DND-41 (cell line): ENCODE results near the gene SLC41A1.
"Not testable (repeated sequence)": the region's sequence is repeated elsewhere in the genome, so short reads cannot be mapped to it uniquely, and the experiment has no call there.

ENCODE experiments used
- ATAC-seq: fragments of 200-7000 bp; cut with Tn5 transposase; 3 replicates; pipeline ENCODE4 v1.9.1; 2021; ENCODE audit warnings: low read depth; ENCODE audit not compliant: insufficient read depth
- DNase-seq: peaks from one replicate; pipeline ENCODE4 v3.0.0-alpha.2; 2020
- H2AFZ ChIP-seq: 2 replicates; pipeline ENCODE4 v1.6.0; 2012; ENCODE audit warnings: low read depth, low read length
- H3K27ac ChIP-seq: 2 replicates; pipeline ENCODE4 v1.5.1; 2012; ENCODE audit warnings: low read length, inconsistent platforms
- H3K27me3 ChIP-seq: fragments of 200-600 bp; sonication (generic); 2 replicates; pipeline ENCODE4 v1.6.0; 2012; ENCODE audit warnings: low read length, mild to moderate bottlenecking, inconsistent platforms; ENCODE audit not compliant: insufficient read depth, poor library complexity
- H3K36me3 ChIP-seq: 2 replicates; pipeline ENCODE4 v1.5.1; 2012; ENCODE audit warnings: low read length, inconsistent platforms; ENCODE audit not compliant: insufficient read depth
- H3K4me1 ChIP-seq: 2 replicates; pipeline ENCODE4 v1.5.1; 2012; ENCODE audit warnings: mild to moderate bottlenecking, low read length; ENCODE audit not compliant: insufficient read depth
- H3K4me2 ChIP-seq: 2 replicates; pipeline ENCODE4 v1.6.0; 2012; ENCODE audit warnings: mild to moderate bottlenecking, moderate library complexity, low read length, inconsistent platforms; ENCODE audit not compliant: insufficient read depth
- H3K4me3 ChIP-seq, 2 experiments: fragments of 200-600 bp in 1 of 2; shearing (Covaris generic) in 1 of 2; 2 replicates each; pipeline ENCODE4 v1.5.1; 2012 to 2016; ENCODE audit warnings: inconsistent platforms in 2 of 2, low read length in 2 of 2, mild to moderate bottlenecking in 2 of 2, low read depth in 1 of 2, moderate library complexity in 1 of 2
- H3K79me2 ChIP-seq: 2 replicates; pipeline ENCODE4 v1.6.0; 2012; ENCODE audit warnings: low read length, inconsistent platforms; ENCODE audit not compliant: insufficient read depth
- H3K9ac ChIP-seq: 2 replicates; pipeline ENCODE4 v1.6.0; 2012; ENCODE audit warnings: low read depth, mild to moderate bottlenecking, inconsistent platforms, low read length, moderate library complexity
- H3K9me3 ChIP-seq: 2 replicates; pipeline ENCODE4 v1.5.1; 2012; ENCODE audit warnings: low read length, moderate library complexity, mild to moderate bottlenecking, inconsistent platforms; ENCODE audit not compliant: insufficient read depth, severe bottlenecking
- H4K20me1 ChIP-seq: 2 replicates; pipeline ENCODE4 v1.6.0; 2012; ENCODE audit warnings: low read length; ENCODE audit not compliant: insufficient read depth
- CTCF ChIP-seq: IDR thresholded peaks from 2 replicates; pipeline ENCODE4 v1.5.1; 2012; ENCODE audit warnings: borderline replicate concordance, low read length, moderate library complexity, mild to moderate bottlenecking; ENCODE audit not compliant: poor library complexity, severe bottlenecking; ENCODE audit errors: extremely low read depth
- EZH2 ChIP-seq: IDR thresholded peaks from 3 replicates; pipeline ENCODE4 v1.6.1; 2012; ENCODE audit warnings: borderline replicate concordance, low read depth, mild to moderate bottlenecking, moderate library complexity, low read length, inconsistent platforms; ENCODE audit not compliant: severe bottlenecking

Gene SLC41A1

GRCh38 chr1:205826995-205827394 lies 14.0 kb upstream of the SLC41A1 start:
- Histone ChIP-seq H3K4me3 (no peak overlapping the region), H2AFZ (no peak overlapping the region), H3K79me2 (peaks cover 5% of the 10 kb centered on the region; the same call in 1 of the 2 replicates), H3K4me2 (no peak overlapping the region), H3K27me3 (no peaks in the 10 kb centered on the region), H4K20me1 (no peaks in the 10 kb centered on the region), H3K27ac (no peak overlapping the region), H3K4me1 (peaks cover 34% of the 10 kb centered on the region), H3K36me3 (no peaks in the 10 kb centered on the region), H3K9me3 (no peaks in the 10 kb centered on the region), H3K9ac (no peak overlapping the region)
- ATAC-seq = no peak
- no peak for TF ChIP-seq CTCF
- no peak for TF ChIP-seq EZH2
- DNase-seq = no peak

GRCh38 chr1:205826016-205826806 lies 13.2 kb upstream of the SLC41A1 start:
- Histone ChIP-seq H2AFZ (no peak overlapping the region), H3K4me1 (peaks cover 39% of the 10 kb centered on the region), H3K9me3 (no peaks in the 10 kb centered on the region), H3K4me2 (no peak overlapping the region), H3K9ac (no peak overlapping the region), H3K79me2 (peaks cover 5% of the 10 kb centered on the region; the same call in 1 of the 2 replicates), H3K27me3 (no peaks in the 10 kb centered on the region), H3K36me3 (no peaks in the 10 kb centered on the region), H3K4me3 (no peak overlapping the region), H3K27ac (no peak overlapping the region), H4K20me1 (no peaks in the 10 kb centered on the region)
- no peak for TF ChIP-seq CTCF
- no peak for TF ChIP-seq EZH2
- ATAC-seq (no peak), DNase-seq (no peak)

- Histone ChIP-seq H3K4me1 (peaks cover 39% of the 10 kb centered on the region), H3K36me3 (no peaks in the 10 kb centered on the region), H3K9ac (peak overlapping the region; percentile 28), H3K27ac (peak overlapping the region; percentile 77), H4K20me1 (no peaks in the 10 kb centered on the region), H3K27me3 (no peaks in the 10 kb centered on the region), H2AFZ (no peak overlapping the region), H3K4me3 (no peak overlapping the region), H3K79me2 (peaks cover 5% of the 10 kb centered on the region; the same call in 1 of the 2 replicates), H3K9me3 (no peaks in the 10 kb centered on the region), H3K4me2 (peak overlapping the region; percentile 39)
- ATAC-seq (peak; percentile 83), DNase-seq (peak; percentile 48)
- peak; percentile 60 for TF ChIP-seq CTCF
- no peak for TF ChIP-seq EZH2
Measured at GRCh38 chr1:205824180-205824579, 11.2 kb upstream of the SLC41A1 start.

GRCh38 chr1:205823260-205823659 lies 10.3 kb upstream of the SLC41A1 start:
- not testable (repeated sequence) for H3K79me2 ChIP-seq, H3K36me3 ChIP-seq, H3K27me3 ChIP-seq, H2AFZ ChIP-seq, H4K20me1 ChIP-seq, H3K4me3 ChIP-seq, H3K9me3 ChIP-seq
- DNase-seq (peak; percentile 19), ATAC-seq (peak; percentile 77)
- Histone ChIP-seq H3K9ac (peak overlapping the region; percentile 33), H3K4me1 (peaks cover 39% of the 10 kb centered on the region), H3K27ac (peak overlapping the region; percentile 77), H3K4me2 (peak overlapping the region; percentile 39)
